ENCODE results near the gene SF3A2.

SF3A2 gene

DNA sequence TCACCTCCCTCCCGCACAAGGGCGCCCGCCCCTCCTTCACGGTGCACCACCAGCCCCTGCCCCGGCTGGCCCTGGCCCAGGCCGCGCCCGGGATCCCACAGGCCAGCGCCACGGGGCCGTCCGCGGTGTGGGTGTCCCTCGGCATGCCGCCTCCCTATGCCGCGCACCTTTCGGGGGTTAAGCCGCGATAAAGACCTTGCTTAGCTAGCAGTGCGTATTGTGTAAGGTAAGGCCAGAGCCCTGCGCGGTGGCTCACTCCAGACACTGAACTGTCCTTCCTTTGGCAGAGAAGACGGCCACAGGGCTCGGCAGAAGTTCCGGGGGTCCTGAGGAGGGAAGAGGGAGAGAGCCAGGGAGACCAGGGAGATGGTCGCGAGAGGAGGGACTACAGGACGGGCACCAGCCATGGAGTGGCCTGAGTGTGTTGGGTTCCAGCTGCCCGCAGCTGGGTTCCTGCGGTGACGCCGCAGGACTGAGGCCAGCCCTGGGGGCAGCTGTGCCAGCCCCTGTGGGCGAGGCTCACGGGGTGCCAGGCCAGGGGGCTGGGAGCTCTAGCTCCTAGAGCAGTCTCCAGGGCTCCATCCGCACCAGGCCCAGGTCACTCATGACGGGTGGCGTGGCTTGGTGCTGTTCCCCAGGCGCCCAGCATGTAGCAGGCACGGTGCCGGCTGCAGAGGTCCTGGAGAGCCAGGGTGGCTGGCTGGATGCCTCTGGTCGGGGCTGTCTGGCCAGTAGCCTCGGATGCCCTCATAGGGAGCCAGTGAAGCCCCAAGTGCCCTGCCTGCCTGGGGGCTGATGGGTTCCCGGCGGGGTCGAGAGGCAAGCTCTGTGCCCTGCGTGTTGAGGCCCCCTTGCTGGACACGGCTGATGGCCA lies 8.2 kb upstream of the SF3A2 start:
- no peak for DNase-seq

DNA sequence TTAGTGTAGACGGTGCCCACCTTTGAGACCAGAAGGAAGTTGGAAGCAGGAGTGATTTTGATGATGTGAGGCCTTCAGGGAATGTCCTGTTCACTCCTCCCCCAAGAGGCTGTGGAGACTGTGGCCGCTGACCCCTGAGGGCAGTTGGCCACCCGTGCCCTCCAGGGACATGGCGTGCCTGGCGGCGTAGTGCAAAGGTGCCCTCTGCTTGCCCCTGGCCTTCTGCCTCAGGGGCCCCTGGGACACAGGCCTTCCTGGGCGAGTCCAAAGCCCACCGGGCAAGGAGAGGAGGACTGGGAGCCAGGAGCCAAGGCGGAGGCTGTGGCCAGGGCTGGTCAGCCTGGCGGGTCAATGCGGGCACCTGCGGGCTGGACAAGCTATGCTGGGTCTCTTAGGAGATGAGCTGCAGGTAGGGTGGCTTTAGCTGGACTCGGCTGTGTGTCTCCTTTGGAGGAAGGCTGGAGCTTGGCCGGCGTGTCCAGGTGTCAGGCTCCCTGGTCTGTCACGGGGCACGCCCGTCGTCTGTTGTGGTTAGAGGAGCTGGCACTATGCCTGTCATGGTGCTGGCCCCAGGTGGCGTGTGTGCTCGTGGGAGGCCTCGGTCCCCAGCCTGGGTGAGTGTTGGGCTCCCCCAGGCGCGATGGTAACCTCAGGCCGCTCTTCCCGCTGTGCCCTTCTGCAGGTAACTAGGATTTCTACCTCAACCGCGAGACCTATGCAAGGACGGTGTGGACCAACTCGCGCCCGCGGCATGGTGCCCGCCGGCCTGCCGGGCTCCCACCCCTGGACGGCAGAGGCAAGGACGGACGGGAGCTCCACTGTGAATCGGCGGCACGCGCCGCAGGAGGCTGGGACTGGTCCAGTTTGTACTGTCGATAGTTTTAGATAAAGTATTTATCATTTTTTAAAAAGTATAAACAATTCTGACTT lies 7.3 kb upstream of the SF3A2 start:
- DNase-seq, result no peak

DNA sequence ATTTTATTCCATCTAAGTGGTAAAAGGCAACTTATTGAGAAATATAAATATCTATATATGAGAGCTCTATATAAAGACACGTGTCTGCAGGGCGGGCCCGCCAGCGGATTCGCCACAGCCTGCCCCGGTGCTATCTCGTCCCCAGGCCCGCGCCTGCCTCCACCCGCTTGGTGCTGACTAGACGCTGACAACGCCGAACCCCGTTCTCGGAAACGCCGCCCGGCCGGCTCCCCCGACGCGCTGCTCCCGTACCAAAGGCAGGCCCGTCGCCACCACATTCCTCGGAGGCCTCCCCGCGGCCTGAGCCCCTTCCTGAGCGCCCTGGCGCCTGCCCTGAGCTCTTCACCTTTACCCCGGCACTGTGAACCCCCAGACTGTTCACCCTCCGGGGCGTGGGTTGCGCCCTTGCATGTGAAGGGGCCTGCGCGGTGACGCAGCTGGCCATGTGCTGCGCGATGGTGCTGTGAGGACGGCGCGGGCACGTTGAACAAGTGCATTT lies 6.5 kb upstream of the SF3A2 start:
- no peak for DNase-seq

DNA sequence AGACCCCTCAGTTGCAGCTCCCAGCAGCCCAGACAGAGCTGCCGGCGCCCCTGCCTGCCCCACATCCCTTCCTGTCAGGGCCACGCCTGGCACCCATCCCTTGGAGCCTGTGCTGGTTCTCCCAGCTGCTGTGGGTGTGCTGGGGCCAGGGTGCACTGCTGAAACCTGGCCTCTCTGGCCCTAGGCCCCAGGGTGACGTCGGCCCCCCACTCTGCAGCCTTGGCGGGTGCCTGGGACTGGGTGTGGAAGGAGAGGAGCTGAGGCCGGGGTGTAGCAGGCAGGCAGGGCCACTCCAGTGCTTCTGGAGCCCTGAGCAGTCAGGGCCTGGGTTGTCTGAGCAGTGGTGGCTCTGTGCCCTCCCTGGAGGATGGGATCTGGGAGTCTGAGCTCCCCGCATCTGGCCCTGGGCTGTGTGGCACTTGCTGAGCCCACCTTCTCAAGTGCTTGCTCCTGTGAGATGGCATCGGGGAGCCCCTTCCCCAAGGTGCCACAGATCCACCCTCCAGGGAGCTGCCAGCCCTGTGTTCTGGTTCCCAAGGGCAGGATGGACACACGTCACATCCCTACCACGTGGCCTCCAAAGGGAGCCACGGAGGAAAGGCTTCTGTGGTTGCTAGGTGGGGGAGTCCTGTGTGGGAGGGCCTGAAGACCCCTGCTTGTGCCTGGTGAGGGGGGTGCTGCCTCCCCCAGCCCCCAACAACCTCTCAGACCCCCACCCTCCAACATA lies 5.7 kb upstream of the SF3A2 start:
- no peak for DNase-seq

DNA sequence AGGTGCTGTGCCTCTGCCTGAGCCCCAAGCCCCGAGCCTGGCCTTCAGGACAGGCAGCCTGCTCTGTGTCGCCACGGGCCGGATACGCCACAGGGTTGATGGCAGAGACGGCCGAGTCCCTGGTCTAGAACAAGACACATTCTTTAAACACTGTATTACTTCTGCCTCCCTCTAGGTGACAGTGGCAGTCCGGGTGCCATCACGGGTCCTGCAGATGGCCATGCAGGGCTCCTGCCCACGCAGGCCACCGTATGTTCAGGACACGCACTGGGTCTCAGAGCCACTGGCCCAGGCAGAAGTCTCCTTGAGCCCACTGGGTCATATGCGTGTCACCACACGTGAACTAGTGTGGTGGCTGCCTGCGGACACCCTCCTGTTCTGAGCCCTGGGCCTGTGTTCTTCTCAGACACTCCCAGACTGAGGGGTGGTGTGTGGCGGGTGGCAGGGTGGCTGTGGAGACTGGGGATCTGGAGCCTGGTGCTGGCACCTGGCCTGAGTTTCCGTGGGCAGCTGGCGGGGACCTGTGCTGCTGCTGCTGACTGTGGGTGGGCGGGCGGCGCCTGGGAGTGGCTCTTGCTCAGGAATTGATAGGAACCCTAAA lies 4.9 kb upstream of the SF3A2 start:
- no peak for DNase-seq

DNA sequence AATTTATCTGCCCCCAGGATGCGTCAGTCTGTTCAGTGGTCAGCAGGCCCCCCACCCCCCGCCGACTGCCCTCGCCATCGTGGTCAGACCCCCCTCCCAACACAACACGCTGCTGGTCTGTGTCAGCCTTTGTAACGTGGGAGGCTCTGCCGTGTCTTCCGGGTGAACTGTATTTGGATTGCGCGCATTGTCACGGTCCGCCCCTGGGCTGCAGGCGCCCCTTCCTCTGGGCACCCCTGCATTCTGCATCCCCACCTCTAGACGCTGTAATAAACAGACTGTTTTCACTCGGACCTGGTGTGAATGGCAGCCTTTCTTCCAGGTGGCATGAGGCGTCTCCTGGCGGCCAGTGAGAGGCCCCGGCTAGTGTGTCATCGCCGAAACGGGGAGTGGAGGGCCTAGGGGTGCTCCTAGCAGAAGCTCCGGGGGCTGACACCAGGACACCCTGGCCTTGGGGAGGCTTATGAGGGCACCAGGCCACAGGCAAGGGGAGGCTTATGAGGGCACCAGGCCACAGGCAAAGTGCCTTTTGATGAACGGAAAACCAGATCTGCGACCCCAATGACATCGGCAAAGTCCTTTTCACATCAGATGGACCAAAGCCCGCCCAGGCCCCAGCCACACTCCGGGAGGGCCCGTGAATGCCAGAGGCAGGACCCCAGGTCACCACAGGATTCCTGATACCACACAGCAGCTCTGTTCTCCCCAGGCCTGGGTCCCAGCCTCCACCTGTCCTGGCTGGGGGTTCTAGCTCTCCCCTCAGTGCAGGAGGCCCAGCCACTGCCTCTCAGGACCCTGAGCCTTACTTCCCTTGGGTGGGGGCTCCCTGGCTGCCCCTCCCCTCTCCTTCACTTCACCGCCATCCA lies 4.1 kb upstream of the SF3A2 start:
- no peak for DNase-seq

DNA sequence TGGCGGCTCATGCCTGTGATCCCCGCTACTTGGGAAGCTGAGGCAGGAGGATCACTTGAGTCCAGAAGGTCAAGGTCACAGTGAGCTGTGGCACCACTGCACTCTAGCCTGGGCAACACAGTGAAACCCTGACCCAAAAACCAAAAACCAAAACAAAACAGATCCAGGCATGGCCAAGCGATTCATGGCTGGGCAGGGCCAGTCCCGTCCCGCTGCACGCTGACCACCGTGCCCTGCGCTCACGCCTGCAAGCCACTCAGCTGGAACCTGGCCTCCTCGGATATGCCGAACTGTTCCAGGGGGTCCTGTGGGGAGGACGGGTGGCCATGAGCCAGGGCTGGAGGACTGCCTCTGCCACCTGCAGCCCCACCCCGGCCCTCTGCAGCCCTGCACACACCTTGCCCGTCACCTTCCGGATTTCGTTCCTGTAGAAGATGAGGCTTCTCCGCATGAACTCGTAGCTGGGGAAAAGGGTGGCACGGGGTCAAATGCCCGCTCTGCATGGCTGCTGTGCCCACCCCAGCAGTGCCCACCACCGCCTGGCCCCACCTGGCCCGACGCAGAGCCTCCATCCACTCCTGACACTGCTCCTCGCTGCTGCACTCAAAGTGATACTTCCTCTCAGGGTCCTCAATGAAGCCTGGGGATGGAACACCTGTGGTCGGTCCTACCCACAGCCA lies 2.9 kb upstream of the SF3A2 start:
- no peak for DNase-seq

DNA sequence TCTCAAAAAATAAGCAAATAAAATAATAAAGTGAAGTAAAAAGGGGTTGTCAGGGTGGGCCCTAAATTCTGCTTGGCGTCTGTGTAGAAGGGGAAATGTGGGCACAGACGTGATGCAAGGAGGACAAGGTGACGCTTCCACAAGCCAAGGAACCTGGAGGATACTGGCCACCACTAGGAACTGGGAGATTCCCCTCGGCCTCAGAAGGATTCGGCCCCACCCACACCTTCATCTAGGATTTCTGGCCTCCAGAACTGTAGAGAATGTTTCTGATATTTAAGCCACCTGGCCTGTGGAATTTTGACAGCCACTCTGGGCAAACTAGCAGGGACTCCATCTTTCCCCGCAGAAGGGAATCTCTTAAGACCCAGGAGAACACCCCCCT lies 1.6 kb upstream of the SF3A2 start:
- DNase-seq, result peak; percentile 3

DNA sequence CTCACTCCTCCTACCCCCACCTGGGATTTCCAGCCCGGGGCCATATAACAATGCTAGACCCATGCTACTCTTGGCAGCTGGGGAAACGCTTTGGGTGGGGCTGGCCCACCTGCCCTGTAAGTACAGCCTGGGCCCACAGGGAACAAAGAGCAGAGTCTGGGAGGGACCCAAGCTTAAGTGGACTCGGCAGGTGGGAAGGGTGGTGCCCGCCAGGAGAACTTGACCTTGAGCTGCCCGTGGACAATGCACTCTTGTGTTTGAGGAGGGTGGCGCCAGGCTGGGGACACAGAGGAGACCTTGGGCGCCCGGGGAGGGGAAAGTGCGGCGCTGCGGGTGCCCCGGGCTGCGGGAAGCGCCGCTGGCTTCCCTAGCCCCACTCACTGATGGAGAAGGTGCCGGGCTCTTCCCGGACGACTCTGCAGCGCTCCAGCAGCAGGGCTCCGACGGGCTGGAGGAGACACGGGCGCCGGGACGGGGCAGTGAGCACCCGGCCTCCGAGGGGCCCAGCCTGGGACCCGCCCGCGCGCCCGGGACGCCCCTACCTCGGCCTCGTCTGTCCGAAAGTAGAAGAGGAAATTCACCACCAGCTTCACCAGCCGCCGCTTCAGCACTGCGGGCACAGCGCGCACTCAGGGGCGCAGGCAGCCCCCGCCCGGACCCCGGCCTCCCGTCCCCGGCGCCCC lies 1.1 kb upstream of the SF3A2 start:
- no peak for DNase-seq

DNA sequence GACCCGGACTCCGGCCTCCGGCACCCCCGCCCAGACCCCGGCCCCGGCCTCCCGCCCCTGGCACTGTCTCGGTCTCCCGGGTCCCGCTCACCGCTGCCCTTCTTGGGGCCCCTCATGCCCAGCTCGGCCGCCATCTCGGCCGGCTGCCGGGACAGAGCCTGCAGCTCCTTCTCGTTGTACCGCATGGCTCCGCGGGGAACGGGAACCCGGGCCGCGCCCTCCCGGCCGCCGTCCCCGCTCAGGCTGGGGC lies 635 bp upstream of the SF3A2 start:
- DNase-seq, result no peak

DNA sequence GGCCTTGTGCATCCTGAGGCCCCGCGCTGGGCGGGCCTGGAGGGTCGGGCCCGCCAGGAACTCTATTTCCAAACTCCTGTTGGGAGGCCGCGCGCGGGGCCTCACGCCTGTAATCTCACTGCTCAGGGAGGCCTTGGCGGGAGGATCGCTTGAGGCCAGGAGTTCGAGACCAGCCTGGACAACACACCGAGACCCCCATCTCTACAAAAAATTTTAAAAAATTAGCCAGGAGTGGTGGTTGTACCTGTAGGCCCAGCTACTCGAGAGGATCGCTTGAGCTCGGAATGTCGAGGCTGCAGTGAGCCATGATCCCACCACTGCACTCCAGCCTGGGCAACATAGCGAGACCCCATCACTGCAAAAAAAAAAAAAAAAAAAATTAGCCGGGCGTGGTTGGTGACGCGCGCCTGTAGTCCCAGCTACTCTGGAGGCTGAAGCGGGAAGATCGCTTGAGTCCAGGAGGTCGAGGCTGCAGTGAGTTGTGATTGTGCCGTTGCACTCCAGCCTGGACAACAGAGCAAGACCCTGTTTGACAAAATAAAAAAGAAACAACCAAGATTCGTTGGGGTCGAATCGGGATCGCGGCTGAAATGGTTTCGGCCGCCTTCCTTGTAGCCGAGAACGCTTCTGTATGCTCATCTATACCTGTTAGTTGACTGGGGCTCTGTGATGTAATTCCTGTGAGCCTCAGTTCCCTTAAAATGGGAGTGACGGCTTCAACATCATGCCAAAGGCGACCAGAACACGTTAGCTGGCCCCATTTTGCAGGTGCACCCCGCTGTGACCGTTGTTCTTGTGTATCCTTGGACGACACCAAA lies 636 bp downstream of the SF3A2 start:
- no peak for DNase-seq

DNA sequence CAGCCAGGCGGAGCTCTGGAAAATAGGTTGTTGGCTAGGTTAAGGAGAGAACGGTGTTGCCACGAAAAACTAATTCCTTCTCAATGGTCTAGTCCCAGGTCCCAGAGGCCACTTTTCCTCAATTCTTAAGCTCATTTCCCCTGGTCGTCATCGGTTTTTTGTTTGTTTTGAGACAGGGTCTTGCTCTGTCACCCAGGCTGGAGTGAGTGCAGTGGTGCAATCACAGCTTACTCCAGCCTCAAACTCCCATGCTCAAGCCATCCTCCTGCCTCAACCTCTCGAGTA lies 1.2 kb downstream of the SF3A2 start:
- DNase-seq, result no peak

DNA sequence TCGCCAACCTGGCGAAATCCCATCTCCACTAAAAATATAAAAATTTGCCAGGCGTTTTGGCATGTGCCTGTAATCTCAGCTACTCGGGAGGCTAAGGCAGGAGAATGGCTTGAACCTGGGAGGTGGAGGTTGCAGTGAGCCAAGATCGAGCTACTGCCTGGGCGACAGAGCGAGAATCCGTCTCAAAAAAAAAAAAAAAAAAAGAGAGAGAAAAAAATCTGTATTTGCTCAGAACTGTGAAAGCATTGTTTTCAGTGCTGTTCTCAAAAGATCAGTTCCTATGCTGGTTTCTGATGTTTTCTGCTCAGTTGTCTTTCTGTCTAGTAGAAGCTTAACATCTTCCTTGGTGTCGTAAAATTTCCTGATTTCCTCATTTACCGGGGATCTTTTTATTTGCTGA lies 2.5 kb downstream of the SF3A2 start:
- DNase-seq, result no peak

DNA sequence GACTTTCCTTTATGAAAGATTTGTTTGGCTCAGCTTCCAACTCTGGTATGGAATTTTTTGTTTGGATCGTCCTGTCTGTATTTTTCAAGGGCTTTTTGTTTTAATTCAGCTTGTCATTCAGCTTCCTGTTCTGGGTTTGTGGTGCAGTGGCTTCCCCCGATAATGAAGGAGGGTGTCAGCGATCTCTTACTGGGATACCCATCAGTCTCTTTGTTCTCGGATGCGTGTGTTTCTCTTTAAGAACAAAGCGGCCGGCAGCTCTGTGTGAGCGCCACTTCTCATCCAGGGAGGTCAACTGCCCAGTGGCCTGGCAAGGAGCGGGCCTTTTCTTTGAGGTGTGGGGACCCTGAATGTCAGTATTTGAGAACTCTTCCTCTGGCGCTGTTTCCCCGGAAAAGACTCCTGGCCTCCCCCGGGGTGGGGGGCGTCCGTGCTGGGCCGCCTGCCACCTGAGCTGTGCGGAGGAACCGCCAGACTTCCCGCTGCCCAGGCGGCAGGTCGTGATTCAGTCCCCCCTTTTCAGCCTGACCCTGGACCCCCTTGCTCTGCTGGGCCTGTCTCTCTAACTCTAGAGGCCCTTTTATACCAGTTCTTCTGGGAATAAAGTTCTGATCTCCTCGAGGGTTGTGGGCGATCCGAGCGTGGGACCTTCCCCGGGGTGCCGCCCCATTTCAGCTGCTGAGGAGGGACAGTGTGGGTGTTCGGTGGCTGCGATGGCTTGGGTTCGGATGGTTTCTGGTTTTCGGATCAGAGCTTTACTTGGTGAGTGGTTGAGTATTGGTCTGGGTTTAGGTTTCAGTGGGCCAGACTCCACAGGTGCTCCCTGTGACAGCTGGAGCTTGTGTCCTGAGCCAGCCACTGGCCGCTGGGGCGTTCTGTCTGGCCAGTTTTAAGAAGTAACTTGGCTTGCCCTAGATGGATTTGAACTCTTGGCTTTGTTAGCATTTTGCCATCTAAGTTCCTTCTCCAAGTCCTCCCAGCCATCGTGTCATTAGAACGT lies 3.4 kb downstream of the SF3A2 start:
- no peak for DNase-seq

DNA sequence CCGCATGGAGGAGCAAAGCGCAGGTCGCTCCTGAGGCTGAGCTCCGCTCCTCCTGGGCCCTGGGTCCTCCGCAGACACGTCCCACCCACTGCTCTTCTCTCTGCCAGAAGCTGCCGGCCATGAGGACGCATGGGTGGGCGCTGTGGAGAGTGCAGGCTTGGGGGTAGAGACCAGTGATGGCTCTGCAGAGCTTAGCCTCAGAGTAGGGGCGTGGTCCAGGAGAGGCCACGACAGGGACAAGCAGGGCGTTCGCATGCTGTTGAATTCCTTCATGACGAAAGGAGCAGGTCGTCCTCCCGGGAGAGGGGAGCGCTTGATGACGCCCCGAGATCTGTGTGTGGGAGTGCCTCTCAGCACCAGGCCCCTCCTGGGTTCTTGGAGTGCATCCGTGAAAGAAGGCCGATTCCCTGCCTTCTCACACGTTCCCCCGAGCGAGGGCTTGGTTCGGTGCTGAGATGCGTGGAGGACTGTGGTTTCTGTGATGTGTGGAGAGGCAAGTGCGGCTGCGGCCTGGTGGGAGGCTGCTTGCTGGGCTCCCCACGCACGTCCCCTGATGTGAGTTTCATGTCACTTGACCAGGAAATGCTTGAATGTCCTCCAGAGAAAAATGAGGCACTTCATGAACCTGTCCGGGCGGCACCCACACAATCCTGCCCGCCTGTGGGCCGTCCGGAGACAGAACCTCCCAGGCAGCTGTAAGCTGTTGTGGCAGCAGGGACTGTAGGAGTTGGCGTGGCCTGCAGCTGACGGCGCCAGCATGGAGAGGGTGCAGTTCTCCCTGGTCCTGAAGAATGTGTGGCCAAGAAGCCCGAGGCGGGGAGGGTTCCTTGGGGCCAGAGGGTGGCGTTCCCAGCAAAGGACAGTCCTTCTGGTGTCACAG lies 4.5 kb downstream of the SF3A2 start:
- no peak for DNase-seq

DNA sequence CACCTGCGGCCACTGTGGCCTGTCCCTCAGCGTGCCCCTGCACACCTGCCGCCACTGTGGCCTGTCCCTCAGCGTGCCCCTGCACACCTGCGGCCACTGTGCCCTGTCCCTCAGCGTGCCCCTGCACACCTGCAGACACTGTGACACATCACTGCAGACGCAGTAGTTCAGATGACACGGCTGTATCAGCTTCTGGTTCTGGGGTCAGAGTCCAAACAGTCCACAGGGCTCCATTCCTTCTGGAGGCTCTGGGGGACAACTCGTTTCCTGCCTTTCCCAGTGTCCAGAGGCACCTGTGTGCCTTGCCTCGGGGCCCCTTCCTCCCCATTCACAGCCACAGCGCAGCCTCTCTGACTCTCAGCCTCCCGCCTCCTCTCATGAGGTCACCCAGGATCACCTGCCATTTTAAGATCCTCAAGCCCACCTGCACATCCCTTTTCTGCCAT lies 5.5 kb downstream of the SF3A2 start:
- no peak for DNase-seq

DNA sequence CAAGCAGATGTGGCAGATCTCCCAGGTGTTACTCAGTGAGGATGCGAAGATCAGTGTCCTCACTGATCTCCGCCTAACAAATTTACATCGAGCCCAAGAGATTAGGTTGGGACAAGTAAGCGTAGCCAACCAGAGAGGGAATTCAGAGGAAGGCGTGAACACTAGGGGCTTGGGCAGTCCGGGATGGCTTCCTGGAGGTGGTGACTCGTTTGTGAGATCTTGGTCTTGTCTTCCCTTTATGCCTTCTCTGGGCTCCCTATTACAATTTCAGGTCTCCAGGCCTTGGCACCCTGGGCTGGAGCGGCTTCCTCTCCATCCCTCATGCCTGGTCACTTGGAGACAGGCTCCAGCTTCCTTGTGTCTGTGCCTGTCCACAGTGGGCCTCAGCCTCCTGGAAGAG lies 6.2 kb downstream of the SF3A2 start:
- DNase-seq, result no peak
